Stimulated activated CD8-positive, alpha-beta memory T cell treated with anti-CD3 and anti-CD28 coated beads, Interleukin-4, amount 100 ng/mL, for 4 hours (primary cell): ENCODE measurements around the gene CALD1.
A peak's percentile ranks its signal among the peaks of the same experiment; 100 is the strongest.

Source experiments
- DNase-seq, 2 donors: peaks; one replicate each; pipeline ENCODE4 v3.0.0-alpha.2; 2020; ENCODE audit warnings: low read depth in 2 of 2, low spot score in 1 of 2

Gene CALD1, protein sequence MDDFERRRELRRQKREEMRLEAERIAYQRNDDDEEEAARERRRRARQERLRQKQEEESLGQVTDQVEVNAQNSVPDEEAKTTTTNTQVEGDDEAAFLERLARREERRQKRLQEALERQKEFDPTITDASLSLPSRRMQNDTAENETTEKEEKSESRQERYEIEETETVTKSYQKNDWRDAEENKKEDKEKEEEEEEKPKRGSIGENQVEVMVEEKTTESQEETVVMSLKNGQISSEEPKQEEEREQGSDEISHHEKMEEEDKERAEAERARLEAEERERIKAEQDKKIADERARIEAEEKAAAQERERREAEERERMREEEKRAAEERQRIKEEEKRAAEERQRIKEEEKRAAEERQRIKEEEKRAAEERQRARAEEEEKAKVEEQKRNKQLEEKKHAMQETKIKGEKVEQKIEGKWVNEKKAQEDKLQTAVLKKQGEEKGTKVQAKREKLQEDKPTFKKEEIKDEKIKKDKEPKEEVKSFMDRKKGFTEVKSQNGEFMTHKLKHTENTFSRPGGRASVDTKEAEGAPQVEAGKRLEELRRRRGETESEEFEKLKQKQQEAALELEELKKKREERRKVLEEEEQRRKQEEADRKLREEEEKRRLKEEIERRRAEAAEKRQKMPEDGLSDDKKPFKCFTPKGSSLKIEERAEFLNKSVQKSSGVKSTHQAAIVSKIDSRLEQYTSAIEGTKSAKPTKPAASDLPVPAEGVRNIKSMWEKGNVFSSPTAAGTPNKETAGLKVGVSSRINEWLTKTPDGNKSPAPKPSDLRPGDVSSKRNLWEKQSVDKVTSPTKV

DNA sequence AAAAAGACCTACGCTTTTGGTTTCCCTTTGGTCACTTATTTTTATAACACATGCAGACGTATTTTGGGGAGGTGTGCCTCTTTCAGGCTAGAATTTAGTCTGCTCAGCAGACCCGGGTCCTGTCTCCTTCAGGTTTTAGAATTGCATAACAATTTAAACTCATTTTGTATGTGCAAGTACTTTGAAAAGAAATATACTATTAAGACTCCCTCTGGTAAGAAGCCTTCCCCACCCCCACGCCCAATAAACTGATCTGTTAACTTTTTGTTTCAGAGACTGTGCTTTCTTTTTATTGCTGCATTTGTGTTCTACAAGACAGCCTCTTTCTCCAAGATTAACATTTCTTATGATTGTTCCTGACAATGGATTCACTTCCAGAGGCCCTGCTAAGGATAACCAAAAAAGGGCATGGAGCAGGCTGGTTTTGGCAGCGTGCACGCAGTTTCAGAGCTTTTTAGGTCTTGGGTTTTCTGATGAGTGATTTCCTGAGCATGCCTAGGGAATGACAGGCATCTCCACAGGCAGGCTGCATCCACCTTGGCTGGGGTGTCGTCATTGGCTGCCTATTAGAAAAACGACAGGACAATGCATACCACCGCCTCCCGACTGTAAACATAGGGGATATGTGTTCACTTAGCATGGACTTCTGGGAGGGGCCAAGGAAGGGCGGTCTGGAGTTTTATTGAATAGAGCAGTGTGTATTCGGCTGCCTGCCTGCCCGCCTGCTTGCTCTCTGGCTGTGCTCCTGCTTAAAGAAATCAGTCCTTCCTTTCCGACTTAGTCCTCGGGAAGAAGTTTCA lies at the start of gene CALD1:
CALD1 (plus strand) TSS at position 694 of the 800 bp plus-strand sequence. CDS start 88,100 bp downstream, outside the sequence.
- no peak for DNase-seq

DNA sequence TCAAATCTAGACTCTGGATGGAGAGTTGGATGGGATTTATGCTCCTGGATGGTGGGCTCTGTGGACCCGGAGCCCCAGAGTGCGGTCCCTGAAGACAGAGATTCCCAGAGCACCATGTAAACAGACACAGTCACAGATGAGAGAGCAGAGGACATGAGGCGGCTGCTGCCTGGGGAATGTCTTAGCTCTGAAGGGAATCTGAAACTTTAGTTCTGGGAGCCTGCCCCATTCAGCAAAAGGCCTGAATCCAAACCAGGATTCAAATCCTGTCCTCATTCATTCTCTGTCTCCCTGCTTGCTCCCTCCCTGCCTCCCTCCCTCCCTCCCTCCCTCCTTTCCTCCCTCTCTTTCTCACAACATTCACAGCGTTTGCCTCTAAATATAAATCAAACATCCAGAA lies 49.5 kb upstream of the CALD1 start:
- no peak for DNase-seq

DNA sequence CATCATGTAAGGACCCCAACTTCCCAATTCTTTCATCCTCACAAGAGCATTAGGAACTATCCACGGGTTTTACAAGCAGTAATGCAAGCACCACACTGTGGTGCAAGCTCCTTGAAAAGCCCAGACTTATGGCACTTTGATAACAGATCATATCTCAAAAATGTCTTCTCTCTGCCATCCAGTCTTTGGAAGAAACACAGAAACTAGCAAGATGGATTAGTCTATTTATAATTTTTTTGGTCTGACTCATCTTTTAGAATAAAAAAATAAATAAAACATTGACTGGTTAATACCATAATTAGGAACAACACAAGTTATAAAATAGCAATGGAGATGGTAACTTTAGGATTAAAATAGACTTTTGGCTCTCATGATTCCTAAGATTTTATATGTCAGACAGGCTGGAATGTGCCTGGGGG lies 49.0 kb upstream of the CALD1 start:
- DNase-seq: no peak

DNA sequence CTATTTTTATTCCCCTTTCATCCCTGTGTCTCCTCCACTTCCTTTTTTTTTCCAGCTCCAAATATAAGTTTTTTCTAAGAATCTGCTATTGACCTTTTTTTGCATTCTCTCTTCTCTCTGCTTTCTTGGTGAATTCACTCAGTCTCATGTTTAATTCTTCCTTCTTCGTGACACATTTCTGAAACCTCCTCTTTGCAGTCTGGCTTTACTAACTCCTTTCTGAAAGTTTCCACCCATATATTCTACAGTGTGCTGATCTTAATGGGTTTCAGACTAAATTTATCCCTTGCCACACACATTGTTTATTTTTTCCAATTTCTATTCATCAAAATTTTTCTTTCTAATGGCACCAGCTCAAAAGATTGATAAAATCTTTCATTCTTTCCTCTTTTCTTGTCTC lies 47.8 kb upstream of the CALD1 start:
- DNase-seq: no peak

DNA sequence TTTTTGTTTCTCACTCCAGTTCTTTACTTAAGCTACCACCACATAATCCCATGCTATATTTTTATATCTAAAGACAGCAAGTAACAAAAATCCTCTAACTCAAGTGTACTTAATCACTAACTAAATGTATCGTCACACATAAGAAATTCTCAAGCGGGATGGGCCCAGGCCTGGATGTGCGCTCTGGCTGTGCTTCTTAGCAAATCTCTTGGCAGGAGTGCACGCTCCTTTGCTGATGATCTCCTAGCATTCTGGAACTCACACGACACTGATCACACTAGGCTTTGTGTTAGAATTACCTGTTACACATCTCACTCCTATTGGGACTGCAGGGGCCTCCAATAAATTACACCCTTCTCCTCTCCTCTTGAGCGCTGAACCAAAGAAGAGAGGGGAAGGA lies 46.7 kb upstream of the CALD1 start:
- DNase-seq: no peak

DNA sequence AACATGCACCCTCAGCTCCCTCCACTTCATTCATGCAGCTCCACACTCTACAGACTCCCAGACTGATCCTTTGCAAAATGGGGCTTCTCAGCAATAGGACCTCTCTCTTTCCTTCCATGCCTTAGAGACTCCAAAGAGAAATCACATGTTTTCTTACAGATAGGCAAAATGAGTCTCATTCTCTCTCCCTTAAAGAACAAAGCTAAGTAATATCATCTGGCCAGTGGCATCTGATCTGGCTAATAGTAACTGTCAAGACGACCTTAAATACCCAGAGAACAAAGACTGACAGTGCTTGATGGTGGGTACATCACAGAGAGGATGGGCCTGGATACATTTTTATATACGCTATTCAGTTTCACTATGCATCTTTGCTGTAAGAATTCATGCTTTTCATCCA lies 43.1 kb upstream of the CALD1 start:
- no peak for DNase-seq

DNA sequence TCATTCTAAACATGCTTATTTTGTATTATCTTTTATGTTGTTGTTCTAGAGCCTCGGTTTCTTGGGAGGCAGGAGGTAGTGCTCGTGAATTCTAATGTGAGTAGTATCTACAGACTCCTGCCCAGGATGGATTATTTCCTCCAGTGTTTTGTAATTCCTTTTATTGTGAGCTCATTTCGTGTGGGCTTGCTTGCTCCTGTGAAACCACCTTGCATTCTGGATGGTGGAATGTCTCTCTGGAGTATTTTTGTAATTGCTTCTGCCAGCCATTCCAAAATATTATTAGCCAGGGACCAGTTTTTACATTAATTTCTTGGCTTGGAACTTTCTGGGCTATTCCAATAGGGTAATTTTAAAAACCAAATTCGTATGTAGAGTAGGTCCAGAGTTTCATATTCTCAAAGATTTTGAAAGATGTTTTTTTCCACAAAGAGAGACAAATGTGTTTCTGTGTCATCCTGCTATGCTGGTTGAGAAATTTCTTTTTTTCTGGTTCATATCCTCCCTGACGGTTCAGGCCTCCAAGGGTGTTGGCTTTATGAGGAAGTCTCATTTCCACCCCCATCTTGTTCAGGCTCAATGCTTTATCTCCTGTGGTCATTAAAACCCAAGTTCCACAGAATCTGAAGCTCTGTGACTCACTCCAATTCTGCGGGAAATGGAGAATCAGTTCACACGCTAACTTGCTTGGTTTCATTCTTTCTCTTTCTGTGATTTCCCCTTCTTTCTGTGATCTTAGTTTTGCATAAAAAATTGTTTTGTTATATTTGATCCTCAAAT lies 41.7 kb upstream of the CALD1 start:
- DNase-seq: no peak

DNA sequence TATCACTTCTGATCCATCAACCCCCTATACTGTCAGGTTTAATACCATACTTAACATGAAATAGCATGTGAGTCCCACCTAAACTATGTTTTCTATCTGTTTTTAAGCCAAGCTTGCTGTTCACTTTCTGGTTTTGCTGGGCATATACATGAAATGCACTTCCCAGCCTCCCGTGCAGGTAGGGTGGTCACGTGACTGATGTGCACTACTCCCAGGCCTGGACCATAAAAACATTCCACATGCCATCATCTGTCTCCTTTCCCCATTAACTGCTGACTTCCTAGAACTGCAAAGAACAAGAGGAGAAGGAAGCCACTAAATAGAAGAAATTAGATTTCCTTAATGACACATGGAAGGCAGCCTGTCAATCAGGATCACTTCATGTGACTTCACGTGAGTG lies 40.1 kb upstream of the CALD1 start:
- DNase-seq: no peak

DNA sequence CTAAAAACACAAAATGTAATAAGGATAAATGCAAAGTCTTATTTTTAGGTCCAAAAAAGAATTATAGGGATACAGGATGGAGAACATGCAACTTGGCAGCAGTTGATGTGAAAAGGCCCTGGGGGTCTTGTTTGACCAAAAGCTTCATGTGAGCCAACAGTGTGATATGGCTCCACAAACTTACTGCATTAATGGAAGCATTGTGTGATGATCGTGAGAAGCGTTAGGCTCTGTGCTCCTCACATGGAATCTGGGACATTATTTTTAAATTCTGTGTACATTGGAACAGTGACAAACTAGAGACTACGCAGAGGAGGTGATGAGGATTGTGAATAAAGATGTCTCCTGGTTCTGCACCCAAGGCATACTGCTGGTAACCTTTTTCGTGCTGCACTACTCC lies 39.1 kb upstream of the CALD1 start:
- no peak for DNase-seq

DNA sequence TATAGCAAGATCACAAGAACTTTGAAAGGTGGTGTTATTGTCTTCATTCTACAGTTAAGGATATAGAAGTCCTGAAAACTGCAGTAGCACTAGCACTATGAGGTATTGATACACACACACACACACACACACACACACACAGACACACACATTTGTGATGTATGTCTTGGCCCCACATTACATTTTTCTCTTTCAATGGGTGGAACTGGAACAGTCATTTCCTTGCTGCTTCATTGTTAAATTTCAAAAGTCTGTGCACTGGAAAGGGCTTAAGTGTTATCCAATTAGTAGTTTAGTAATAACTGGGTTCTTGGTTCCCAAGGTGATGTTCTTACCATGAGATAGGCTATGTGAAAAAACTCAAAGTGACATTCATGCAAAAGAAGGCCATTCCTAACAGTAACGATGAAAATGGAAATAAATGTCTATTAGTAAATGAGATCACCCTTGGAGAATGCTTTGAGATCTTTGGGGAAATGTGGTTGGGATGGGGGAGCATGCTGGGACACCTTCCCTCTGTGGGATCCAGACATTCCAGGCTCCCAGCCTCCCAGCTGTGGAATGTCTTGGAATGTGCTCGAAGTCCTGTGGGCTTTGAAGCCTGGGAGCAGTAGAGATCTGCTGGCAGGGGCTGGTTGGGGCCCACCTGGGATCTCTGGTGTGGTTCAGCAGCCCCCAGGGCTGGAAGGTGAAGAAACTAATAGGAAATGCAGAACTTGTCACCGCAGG lies 37.4 kb upstream of the CALD1 start:
- no peak for DNase-seq

DNA sequence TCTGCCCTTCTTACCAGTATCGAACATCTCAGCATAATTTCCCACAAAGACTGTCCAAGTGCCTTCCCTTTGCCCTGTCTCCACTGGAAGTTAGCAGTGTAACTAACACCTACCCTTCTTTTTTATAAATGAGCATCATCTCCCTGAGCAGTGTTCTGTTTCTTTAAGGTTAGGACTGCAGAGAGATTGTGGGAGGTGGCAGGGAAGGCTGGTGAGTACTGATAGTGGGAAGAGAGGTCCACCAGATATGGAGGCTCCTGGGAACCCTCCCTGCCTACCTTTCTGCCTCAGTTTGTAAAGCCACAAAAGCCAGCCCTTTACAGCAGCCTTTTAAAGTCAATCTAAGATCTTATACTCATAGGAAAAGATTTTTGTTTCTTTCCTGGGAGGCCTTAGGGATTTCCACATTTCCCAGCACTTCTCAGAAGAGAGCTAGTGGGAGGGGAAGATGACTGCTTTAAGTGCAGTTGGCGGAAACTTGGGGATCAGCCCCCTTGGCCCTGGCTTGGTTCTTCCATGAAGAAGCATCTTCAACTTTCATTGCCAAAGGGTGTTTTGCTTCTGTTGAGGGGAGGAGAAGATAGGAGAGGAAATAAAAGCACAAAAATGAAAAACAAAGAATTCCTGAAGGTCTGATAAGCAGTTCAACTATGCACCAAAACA lies 36.6 kb upstream of the CALD1 start:
- no peak for DNase-seq

DNA sequence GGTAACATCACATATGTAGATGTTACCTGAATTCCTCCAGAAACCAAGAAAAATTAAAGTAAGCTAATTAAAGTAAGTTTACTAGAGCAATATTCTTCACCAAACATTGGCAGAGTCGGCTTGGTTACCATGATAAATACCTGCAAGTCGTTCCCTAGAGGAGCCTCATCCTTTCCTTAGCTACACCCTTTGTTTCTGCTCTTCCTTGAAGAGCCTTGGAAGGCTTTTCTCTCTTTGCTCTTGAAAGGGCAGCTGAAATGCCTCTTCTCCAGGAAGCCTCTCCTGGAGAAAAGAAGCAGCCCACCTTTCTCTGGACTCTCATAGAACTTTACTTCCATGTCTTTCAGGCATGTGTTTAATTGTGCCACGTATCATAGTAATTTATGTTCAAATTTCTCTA lies 34.9 kb upstream of the CALD1 start:
- DNase-seq: no peak

DNA sequence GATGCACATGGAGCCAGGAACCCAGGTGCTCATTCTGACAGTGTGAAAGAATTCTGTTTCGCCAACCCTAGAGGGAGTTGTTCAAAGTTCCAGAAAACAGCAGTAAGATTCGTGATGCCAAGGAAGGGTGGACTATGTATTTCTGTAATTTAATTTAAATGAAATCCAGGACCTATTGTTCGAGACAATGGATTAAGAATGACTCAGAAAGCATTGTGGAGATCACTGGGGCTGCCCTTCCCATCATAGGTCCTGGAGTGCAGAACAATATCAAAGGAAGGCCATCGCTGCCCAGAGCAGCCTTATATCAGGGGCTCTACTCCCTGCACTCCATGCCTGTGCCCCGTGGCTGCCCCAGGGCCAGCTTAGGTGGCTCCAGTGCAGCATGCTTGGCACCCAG lies 32.1 kb upstream of the CALD1 start:
- DNase-seq: no peak

DNA sequence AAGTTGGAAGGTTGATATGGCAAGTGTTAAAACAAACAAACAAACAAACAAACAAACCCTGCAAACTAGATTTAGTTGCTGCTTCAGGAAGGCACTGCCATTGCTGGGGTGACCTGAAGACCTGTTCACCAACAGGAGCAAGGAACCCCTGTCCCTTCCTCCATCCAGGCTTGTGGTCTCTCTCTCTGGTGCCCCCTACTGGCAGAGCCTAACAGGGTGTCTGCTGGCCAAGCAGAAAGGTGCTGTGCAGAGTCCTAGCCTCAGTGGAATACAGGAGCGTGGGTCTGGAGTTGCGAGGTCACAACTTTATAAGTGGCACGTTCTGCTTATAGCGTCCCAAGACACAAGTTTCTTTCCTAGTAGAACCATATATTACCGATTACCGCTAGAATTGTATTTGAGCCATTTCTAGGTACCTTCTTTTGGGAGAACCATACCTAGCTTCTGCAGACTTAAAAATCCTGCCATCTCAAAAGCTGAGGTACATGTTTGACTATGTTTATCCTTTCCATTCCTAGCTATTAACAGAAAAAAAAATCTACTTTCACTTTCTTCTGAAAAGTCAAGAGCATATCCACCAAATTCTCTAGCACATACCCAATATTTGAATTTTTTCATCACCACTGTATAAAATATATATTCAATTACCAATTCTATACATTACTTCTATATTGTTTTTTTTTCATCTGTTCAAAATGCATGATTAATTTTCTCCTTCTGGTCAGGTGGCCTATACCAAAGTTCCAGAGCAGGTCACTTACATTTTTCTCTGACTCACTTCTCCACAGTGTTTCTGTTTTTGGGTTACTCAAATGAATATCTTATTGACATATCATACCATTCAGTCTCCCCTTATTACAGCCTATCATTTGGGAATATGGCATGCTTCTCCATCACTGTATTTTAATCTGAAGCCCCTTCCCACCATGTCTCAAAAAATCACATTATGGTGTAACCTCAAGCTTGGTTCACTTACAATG lies 29.1 kb upstream of the CALD1 start:
- peak; percentile 12 to 44 for DNase-seq

DNA sequence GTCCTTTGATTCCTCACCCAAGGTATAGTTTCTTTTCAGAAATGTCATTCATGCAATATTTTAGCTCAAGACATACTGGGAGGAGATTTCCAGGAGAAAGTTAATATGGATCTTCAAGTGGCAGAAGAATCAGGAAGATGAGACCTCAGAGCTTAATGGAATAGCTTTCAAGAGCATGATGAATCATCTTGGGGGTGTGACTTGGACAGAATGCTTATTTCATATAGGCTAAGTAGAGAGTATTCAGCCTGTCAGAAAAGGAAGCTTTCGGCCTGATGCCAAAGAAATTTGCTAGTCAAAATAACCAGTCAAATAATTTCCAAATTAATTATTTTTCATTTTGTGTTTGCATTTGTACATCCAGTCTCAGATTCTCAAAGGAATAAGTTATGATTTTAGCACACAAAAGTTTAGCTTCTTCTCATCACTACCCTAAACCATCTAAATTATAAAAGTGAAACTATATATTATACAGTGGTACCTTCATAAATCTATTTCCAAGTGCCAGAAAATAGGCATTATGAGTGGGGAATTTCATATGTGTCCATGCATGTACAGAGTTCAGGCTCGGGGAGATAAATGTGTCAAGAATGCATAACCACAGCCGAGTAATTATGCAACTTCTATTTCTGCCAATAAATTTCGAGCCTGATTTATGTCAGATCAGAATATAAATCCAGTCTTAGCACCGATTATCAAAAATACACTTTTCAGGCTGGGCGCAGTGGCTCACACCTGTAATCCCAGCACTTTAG lies 27.3 kb upstream of the CALD1 start:
- DNase-seq: no peak

DNA sequence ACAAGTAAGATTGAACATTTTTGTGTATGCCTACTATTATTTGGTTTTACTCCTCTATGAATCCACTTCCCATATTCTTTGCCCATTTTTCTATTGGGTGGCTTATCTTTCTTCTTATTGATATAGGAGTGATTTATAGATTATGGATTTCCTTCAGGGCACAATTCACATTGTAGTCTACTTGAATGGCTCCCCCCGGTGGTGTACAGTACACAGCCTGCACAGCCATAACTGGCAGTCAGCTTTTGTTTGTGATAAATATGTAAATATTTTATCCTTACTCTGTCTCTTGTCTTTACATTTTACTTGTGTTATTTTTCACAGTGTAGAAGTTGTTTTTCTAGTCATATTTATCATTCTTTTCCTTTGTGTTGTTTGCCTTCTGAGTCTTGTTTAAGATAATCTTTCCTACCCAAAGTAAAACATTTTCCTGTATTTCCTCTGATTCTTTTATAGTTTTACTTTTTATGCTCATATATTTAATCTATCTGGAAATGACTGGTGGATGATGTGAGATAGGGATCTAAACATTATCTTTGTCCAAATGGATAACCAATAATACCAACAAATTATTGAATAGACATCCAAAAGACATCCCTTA lies 23.9 kb upstream of the CALD1 start:
- DNase-seq: no peak

DNA sequence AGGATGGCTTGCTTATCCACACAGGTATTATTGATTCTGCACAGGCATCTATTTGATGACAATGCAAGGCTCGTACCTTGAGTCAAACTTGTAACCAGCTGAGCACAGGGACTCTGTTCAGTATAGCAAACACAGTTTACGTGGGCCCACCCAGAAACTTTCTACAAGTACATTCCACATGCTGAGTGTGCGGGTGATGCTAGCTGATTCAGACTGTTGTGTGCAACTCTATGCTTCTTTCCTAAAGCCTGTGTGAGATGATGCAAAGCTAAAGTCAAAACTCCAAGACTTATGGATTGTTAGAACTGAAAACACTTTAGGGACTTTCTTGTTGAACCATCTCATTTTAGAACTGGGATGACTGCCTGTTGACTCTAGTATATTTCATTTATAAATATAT lies 21.5 kb upstream of the CALD1 start:
- DNase-seq: no peak
